PC-9 (cell line): ENCODE measurements around the gene PPFIA4.

Experiments used
- CTCF ChIP-seq: fragments of 200-600 bp; sonication (generic); conservative IDR thresholded peaks from 2 replicates; pipeline ENCODE4 v1.6.1; 2017; ENCODE audit warnings: mixed run types, antibody characterized with exemption, mild to moderate bottlenecking, moderate library complexity
- EZH2 ChIP-seq: fragments of 200-600 bp; sonication (generic); IDR thresholded peaks from 2 replicates; pipeline ENCODE4 v1.8.0; 2017; ENCODE audit warnings: antibody characterized with exemption, low read depth

GRCh38 chr1:203065986-203066385 is 39.7 kb downstream of the PPFIA4 start:
- no peak for TF ChIP-seq CTCF
- no peak for TF ChIP-seq EZH2
